GM23248 (cell line): ENCODE data around the gene RALGPS1. TPM values are rescaled to one million over a fixed set of nuclear protein-coding genes. Genes with fewer than 3 reads are reported as not detected.

Source experiments
- DNase-seq: peaks from one replicate; pipeline ENCODE4 v3.0.0-alpha.2; 2015
- H2AFZ ChIP-seq: fragments of 200-600 bp; sonication (generic); 2 replicates; pipeline ENCODE4 v1.6.1; 2016; ENCODE audit warnings: antibody characterized with exemption
- H3F3A ChIP-seq: fragments of 200-600 bp; sonication (generic); 2 replicates; pipeline ENCODE4 v1.6.1; 2016; ENCODE audit warnings: mild to moderate bottlenecking, antibody characterized with exemption, mixed run types; ENCODE audit not compliant: insufficient read depth
- H3K27ac ChIP-seq: fragments of 200-600 bp; sonication (generic); 2 replicates; pipeline ENCODE4 v1.5.1; 2016; ENCODE audit warnings: mild to moderate bottlenecking
- H3K27me3 ChIP-seq: fragments of 200-600 bp; sonication (generic); replicated peaks from 2 replicates; pipeline ENCODE4 v1.6.1; 2016; ENCODE audit warnings: mild to moderate bottlenecking; ENCODE audit not compliant: insufficient read depth
- H3K36me3 ChIP-seq: fragments of 200-600 bp; sonication (generic); 2 replicates; pipeline ENCODE4 v1.6.1; 2016; ENCODE audit warnings: low read depth, mild to moderate bottlenecking
- H3K4me1 ChIP-seq: fragments of 200-600 bp; sonication (generic); 2 replicates; pipeline ENCODE4 v1.6.1; 2016; ENCODE audit warnings: mild to moderate bottlenecking; ENCODE audit not compliant: insufficient read depth
- H3K4me2 ChIP-seq: fragments of 200-600 bp; sonication (generic); one replicate; pipeline ENCODE4 v1.6.1; 2016; ENCODE audit warnings: mild to moderate bottlenecking; ENCODE audit not compliant: unreplicated experiment
- H3K4me3 ChIP-seq: fragments of 200-600 bp; sonication (generic); 2 replicates; pipeline ENCODE4 v1.5.1; 2016; ENCODE audit warnings: mild to moderate bottlenecking
- H3K79me2 ChIP-seq: fragments of 200-600 bp; sonication (generic); 2 replicates; pipeline ENCODE4 v1.6.1; 2016; ENCODE audit warnings: mild to moderate bottlenecking; ENCODE audit not compliant: insufficient read depth
- H3K9ac ChIP-seq: fragments of 200-600 bp; sonication (generic); 2 replicates; pipeline ENCODE4 v1.6.1; 2016; ENCODE audit warnings: mild to moderate bottlenecking
- H3K9me2 ChIP-seq: fragments of 200-600 bp; sonication (generic); 2 replicates; pipeline ENCODE4 v1.6.1; 2016; ENCODE audit warnings: mixed run types, mild to moderate bottlenecking, moderate library complexity; ENCODE audit not compliant: insufficient read depth
- H3K9me3 ChIP-seq: fragments of 200-600 bp; sonication (generic); one replicate; pipeline ENCODE4 v1.6.1; 2017; ENCODE audit warnings: low read depth
- H4K20me1 ChIP-seq: fragments of 200-600 bp; sonication (generic); 2 replicates; pipeline ENCODE4 v1.6.0; 2016; ENCODE audit not compliant: insufficient read depth
- EZH2 ChIP-seq: fragments of 200-600 bp; sonication (generic); IDR thresholded peaks from 2 replicates; pipeline ENCODE4 v1.6.1; 2018; ENCODE audit warnings: antibody characterized with exemption, mild to moderate bottlenecking; ENCODE audit not compliant: insufficient read depth, poor library complexity, severe bottlenecking
- EZH2phosphoT487 ChIP-seq: fragments of 200-600 bp; sonication (generic); IDR thresholded peaks from 2 replicates; pipeline ENCODE4 v1.6.1; 2018; ENCODE audit warnings: antibody characterized with exemption, moderate library complexity, mild to moderate bottlenecking, low read depth; ENCODE audit not compliant: insufficient read depth
- WGBS, 2 experiments: methylation state at CpG; one replicate each; pipeline ENCODE4 v1.1.6; 2015 to 2017; ENCODE audit warnings: low lambda C conversion rate in 2 of 2, low coverage in 1 of 2; ENCODE audit errors: missing lambda C conversion rate in 2 of 2; 5-methylcytosine and 5-hydroxymethylcytosine counted together
- in situ Hi-C: fragments of 300-500 bp; cut with MboI; formaldehyde crosslinking; loops from 2 replicates; pipeline ENCODE4 v1.15.0; 2020
- polyA plus RNA-seq: library from polyadenylated mRNA; unstranded; fragments of >200 nt; fragmentation: Nextera tagmentation; extraction: Ambion mirVana; gene quantifications from 2 replicates; pipeline ENCODE4 v1.2.1, GENCODE V29; 2016
- total RNA-seq: library from RNA; depleted of rRNA; stranded (reverse); fragments of >200 nt; shearing (Covaris generic); gene quantifications from 2 replicates; pipeline ENCODE4 v1.2.3, GENCODE V29; 2014

RALGPS1 gene
- total and polyA plus RNA-seq, 2 experiments from 2014 or later, result 0.54 to 1.8 TPM

DNA sequence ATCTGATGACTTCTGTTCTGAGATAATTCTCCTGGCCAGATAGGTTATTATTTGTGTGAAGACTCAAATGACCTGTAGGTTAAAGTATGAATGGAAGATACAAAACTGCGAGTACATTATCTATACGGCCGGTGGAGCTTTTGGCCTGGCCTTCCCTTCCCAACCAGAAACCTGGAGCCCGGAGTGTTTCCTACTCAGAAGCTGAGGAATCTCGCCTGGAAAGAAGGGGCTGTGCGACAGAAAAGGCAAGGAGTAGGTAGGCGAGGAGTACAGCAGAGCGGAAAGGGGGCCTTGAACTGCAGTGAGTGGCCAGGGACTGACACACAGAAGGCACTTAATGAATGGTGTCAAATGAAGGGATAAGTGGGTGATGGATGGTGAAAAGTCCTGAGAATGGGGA lies 173.3 kb downstream of the RALGPS1 start:
- no peak overlapping the region for H3K27ac ChIP-seq
- in situ Hi-C loops, result no loop called here
- H2AFZ ChIP-seq, result no peak overlapping the region
- H3F3A ChIP-seq, result no peaks in the 10 kb centered on the region
- no peak for TF ChIP-seq EZH2
- TF ChIP-seq EZH2phosphoT487, result no peak
- no peaks in the 10 kb centered on the region for H3K27me3 ChIP-seq
- H3K9ac ChIP-seq, result no peak overlapping the region
- H3K9me2 ChIP-seq, result no peaks in the 10 kb centered on the region
- no peak overlapping the region for H3K4me2 ChIP-seq
- no peak overlapping the region for H3K4me3 ChIP-seq
- H4K20me1 ChIP-seq, result no peaks in the 10 kb centered on the region
- 93 to 96% methylated on average over 8 of the region's 8 CpGs for WGBS, 2 experiments
- no peaks in the 10 kb centered on the region for H3K79me2 ChIP-seq
- DNase-seq, result no peak
- H3K9me3 ChIP-seq, result no peaks in the 10 kb centered on the region
- no peaks in the 10 kb centered on the region for H3K4me1 ChIP-seq
- no peaks in the 10 kb centered on the region; the same call in 1 of the 2 replicates for H3K36me3 ChIP-seq

DNA sequence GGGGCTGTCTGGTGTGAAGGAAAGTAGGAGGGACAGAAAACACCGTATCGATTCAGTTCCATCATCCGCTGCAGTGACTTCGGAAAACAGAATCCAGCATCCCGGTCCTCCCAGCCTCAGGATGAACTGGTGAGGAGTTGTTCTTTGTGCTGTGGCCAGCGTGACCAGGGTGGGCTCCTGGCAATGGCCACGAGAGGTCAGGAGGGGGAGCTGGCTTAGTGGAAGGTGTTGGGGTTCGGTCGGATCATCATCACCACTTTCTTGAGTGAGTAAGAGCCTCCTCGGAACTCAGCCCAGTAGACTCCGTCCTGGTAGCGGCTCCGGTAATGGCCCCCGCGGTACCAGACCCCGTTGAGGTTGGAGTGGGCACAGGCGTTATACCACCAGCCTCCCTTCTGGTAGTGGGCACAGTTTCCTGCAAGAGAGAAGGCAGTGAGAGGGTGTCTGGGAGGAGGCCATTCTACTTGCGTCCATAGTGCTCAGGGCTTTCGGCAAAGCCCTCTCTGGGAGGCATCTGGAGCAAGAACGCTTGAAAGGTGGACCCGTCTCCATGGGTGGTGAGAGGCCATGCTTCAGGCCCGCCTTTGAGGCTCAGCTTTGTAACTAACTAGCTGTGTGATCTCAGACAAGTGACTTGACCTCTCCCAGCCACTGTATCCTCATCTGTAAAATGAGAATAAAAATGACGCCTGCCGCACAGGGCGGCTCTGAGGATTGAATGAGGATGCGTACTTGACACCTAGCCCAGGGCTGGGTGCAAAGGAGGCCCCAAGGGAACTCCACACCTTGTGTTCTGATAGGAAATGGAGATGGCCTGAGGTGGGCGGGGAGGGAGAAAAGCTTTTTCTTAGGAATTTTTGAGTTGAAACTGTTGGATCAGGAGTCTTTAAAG lies 174.4 kb downstream of the RALGPS1 start:
- Histone ChIP-seq H3F3A (no peaks in the 10 kb centered on the region), H3K27ac (no peak overlapping the region), H3K36me3 (no peaks in the 10 kb centered on the region; the same call in 1 of the 2 replicates), H3K9ac (no peak overlapping the region), H4K20me1 (no peaks in the 10 kb centered on the region), H3K4me1 (no peaks in the 10 kb centered on the region), H3K9me2 (no peaks in the 10 kb centered on the region), H3K9me3 (no peaks in the 10 kb centered on the region), H2AFZ (no peak overlapping the region), H3K4me2 (no peak overlapping the region), H3K27me3 (no peaks in the 10 kb centered on the region), H3K79me2 (no peaks in the 10 kb centered on the region), H3K4me3 (no peak overlapping the region)
- no peak for DNase-seq
- WGBS, 2 experiments, result 93 to 95% methylated on average over 26 to 27 of the region's 27 CpGs
- no peak for TF ChIP-seq EZH2
- no peak for TF ChIP-seq EZH2phosphoT487
- in situ Hi-C loops, result no loop called here

DNA sequence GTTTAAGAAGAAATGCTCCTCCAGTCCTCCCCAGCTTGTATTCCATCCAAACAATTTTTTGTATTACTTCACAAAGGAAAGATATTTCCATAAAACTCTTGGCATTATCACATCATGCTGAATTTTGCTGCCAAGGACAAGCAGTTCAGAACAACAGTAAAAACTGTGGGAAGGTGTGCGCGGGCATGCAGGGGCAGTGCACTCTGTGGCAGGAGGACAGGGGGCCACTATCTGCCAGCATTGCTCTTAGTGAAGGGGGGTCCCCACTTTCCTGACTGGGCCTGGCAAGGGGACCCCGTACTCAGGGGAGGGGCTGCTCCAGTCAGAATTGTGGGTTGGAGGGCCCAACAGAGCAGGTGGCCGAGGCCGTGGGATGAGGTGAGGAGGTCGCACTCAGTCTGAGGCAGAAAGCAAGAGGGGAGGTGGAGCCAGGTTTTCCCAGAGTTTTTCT lies 175.1 kb downstream of the RALGPS1 start:
- H3F3A ChIP-seq, result no peaks in the 10 kb centered on the region

DNA sequence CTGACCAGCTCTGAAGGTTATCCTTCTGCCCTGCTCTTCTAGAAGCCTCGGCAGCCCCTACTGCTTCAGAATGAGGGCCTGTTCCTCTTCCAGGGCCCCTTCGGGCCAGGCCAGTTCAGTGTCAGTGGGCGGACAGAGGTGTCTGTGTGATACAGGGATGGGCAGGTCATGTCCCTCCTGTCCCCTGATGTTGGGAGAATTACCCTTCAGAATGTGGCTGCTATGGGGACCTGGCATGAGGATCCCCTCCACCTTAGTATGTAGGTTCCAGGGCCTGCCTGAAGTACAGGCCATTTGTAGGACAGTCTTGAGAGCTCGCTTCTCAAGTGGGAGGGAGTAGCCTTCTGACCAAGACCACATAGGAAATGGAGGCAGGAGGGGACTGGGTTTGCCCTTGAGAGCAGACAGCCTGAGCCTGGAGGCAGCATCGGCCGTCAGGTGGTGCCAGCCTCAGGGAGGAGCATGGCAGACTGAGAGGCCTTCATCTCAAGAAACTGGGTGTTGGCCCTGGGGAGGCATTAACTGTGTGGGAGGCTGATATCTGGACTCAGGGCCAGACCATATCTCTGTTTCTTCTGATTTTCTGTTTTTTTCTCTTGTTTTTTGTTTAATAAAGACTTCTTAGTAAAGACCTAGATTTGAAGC lies 175.9 kb downstream of the RALGPS1 start:
- Histone ChIP-seq H3F3A (no peaks in the 10 kb centered on the region), H3K4me1 (no peaks in the 10 kb centered on the region)

More for the DNA sequence above, 175.1 kb downstream of the RALGPS1 start:
- Histone ChIP-seq H4K20me1 (no peaks in the 10 kb centered on the region), H3K36me3 (no peaks in the 10 kb centered on the region; the same call in 1 of the 2 replicates), H3K9ac (no peak overlapping the region), H3K9me3 (no peaks in the 10 kb centered on the region), H2AFZ (no peak overlapping the region), H3K27ac (no peak overlapping the region), H3K4me3 (no peak overlapping the region), H3K79me2 (no peaks in the 10 kb centered on the region), H3K4me2 (no peak overlapping the region), H3K4me1 (no peaks in the 10 kb centered on the region), H3K9me2 (no peaks in the 10 kb centered on the region), H3K27me3 (no peaks in the 10 kb centered on the region)
- TF ChIP-seq EZH2 (no peak), EZH2phosphoT487 (no peak)
- in situ Hi-C loops, result no loop called here
- DNase-seq, result no peak
- WGBS, 2 experiments, result 74 to 83% methylated on average over 6 of the region's 6 CpGs

More for the DNA sequence above, 175.9 kb downstream of the RALGPS1 start:
- TF ChIP-seq EZH2, result no peak
- TF ChIP-seq EZH2phosphoT487, result no peak
- no peaks in the 10 kb centered on the region for H3K9me2 ChIP-seq
- H3K36me3 ChIP-seq, result no peaks in the 10 kb centered on the region; the same call in 1 of the 2 replicates
- H3K79me2 ChIP-seq, result no peaks in the 10 kb centered on the region
- H3K27ac ChIP-seq, result no peak overlapping the region
- no peak overlapping the region for H3K4me3 ChIP-seq
- no peaks in the 10 kb centered on the region for H3K27me3 ChIP-seq
- 74 to 87% methylated on average over 6 of the region's 6 CpGs for WGBS, 2 experiments
- H4K20me1 ChIP-seq, result no peaks in the 10 kb centered on the region
- in situ Hi-C loops, result no loop called here
- H2AFZ ChIP-seq, result no peak overlapping the region
- no peak overlapping the region for H3K9ac ChIP-seq
- H3K4me2 ChIP-seq, result no peak overlapping the region
- DNase-seq, result no peak
- no peaks in the 10 kb centered on the region for H3K9me3 ChIP-seq
